Right lobe of liver (tissue), 6 donors: ENCODE measurements around the gene DCTN3. TPM values are rescaled to one million over a fixed set of nuclear protein-coding genes. Genes with fewer than 3 reads are reported as not detected.

Experiments used
- ATAC-seq, 4 donors: fragments of 200-7000 bp; cut with Tn5 transposase; one replicate each; pipeline ENCODE4 v1.9.1; 2020; ENCODE audit warnings: mild to moderate bottlenecking in 4 of 4, moderate library complexity in 4 of 4
- DNase-seq, 3 donors: peaks; one replicate each; pipeline ENCODE4 v3.0.0-alpha.2; 2020
- H3K27ac ChIP-seq, 3 donors: fragments of 200-600 bp; one replicate each; pipeline ENCODE4 v1.8.0; 2022
- H3K27me3 ChIP-seq, 2 donors: fragments of 200-600 bp; one replicate each; pipeline ENCODE4 v1.8.0; 2022
- H3K36me3 ChIP-seq, 4 donors: fragments of 200-600 bp; sonication (generic) in 1 of 4; one replicate each; pipeline versions ENCODE4 v1.5.1 to v1.8.0; 2017 to 2022; ENCODE audit warnings: control low read depth in 1 of 4
- H3K4me1 ChIP-seq, 4 donors: fragments of 200-600 bp; sonication (generic) in 1 of 4; one replicate each; pipeline versions ENCODE4 v1.5.1 to v1.8.0; 2017 to 2022; ENCODE audit warnings: control low read depth in 1 of 4
- H3K4me3 ChIP-seq, 3 donors: fragments of 200-600 bp; one replicate each; pipeline ENCODE4 v1.8.0; 2022
- H3K9me3 ChIP-seq, 4 donors: fragments of 200-600 bp; sonication (generic) in 1 of 4; one replicate each; pipeline versions ENCODE4 v1.5.1 to v1.8.0; 2017 to 2022; ENCODE audit warnings: control low read depth in 1 of 4
- POLR2A ChIP-seq: fragments of 450-650 bp; IDR thresholded peaks from one replicate; pipeline ENCODE4 v1.6.1; 2017; ENCODE audit warnings: antibody characterized with exemption, mild to moderate bottlenecking
- WGBS: methylation state at CpG from one replicate; pipeline ENCODE4 v1.1.6; 2018; ENCODE audit warnings: low coverage, low lambda C conversion rate; ENCODE audit not compliant: insufficient coverage; ENCODE audit errors: missing lambda C conversion rate; 5-methylcytosine and 5-hydroxymethylcytosine counted together
- intact Hi-C, 2 donors: fragments of 100-400 bp; cut with DNase I; formaldehyde crosslinking; loops; one replicate each; pipeline versions ENCODE4 v1.11.2 to v1.14.1; 2022
- total RNA-seq, 6 experiments: library from RNA; depleted of rRNA in 2 of 6; stranded (reverse); fragments of >200 nt in 2 of 6; fragmentation: NEBNext Ultra II Directional in 3 of 6; extraction: Animal tissue kit (Norgen Biotek cat#: 25700) in 3 of 6; gene quantifications; one replicate each; pipeline versions ENCODE4 v1.1.0 to v1.2.4, GENCODE V29; 2016 to 2023
- TF ChIP-seq, protein P1 (sequence below), 4 donors: fragments of 200-600 bp in 3 of 4; fragments of 450-650 bp in 1 of 4; IDR thresholded peaks; one replicate each; pipeline versions ENCODE4 v1.5.1 to v1.8.0; 2016 to 2022; ENCODE audit warnings: antibody characterized with exemption in 4 of 4, mild to moderate bottlenecking in 2 of 4
- donor health status: DM: no; HTN: yes; CAD: no.
- donor health status: DM: no; HTN: no; CAD: no.
- donor health status: DM: no; HTN: no; CAD: no.
- donor health status: DM: no; HTN: yes; CAD: no.
- donor health status: DM: no; HTN: yes; CAD: no.

DCTN3 gene
- total RNA-seq, 6 experiments from 2014 or later = 26.4 to 36.8 (median 32.7) TPM

DNA sequence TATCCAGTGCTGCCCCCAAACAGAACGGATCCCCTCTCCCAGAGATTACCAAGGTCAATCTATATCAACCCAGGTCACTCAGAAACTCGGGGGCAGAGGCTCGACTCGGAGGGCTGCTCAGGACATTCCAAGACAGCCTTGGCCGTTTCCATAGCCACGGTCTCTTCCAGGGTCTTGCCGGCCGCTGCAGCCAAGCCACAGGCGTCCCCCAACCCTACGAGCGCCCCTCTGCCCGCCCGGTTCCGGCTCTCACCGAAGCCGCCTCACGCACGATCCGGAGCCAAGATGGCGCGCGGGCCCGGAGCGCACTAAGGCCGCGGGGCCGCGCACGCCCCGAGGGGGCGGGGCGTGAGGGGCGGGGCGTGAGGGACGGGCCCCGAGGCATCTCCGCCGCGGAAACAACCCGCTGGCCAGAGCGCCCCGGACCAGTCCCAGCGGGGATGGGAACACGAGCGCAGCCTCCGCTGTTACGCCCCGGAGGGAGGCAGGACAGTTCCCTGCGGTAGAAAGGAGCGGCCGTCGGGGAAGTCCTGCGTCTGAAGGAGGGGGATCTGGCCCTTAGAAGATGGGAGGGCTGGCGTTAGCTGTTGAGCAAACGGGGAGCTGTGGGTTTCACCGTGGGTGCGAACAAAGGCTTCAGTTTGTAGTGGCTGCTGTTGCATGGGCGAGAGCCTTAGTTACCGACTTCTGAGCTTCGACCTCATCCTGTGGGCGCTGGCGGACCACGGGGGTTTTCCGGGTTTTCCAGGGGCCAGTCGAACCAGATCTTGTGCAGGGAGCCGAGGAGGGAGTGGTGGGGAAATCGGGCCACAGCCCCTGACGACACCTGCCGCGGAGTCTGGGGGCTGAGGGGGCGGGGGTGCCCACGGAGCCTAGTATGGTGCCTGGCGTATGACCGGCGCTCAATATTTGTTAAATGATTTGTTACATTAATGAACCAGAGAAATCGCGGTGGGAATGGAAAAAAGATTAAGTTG lies 8.2 kb downstream of the DCTN3 start, which contains the start of gene RPP25L:
TSS of gene RPP25L (minus strand) at position 287 of the 977 bp plus-strand sequence. CDS start 801 bp downstream, outside the sequence.
- Histone ChIP-seq H3K36me3 (peaks cover 0 to 13% (median under 1%) of the 10 kb centered on the region in 4 donors), H3K27ac (peak within 1 kb of the TSS; percentile 86 to 89 (median 86)), H3K4me1 (peaks cover 0 to 28% (median 10%) of the 10 kb centered on the region in 4 donors), H3K4me3 (peak within 1 kb of the TSS; percentile 62 to 85 (median 74)), H3K9me3 (no peaks in the 10 kb centered on the region), H3K27me3 (no peaks in the 10 kb centered on the region)
- WGBS = 2% methylated on average over 33 of the region's 77 CpGs
- peak; percentile 93 to 98 (median 96) for ATAC-seq
- intact Hi-C loops = no loop called here
- TF ChIP-seq, protein P1, sequence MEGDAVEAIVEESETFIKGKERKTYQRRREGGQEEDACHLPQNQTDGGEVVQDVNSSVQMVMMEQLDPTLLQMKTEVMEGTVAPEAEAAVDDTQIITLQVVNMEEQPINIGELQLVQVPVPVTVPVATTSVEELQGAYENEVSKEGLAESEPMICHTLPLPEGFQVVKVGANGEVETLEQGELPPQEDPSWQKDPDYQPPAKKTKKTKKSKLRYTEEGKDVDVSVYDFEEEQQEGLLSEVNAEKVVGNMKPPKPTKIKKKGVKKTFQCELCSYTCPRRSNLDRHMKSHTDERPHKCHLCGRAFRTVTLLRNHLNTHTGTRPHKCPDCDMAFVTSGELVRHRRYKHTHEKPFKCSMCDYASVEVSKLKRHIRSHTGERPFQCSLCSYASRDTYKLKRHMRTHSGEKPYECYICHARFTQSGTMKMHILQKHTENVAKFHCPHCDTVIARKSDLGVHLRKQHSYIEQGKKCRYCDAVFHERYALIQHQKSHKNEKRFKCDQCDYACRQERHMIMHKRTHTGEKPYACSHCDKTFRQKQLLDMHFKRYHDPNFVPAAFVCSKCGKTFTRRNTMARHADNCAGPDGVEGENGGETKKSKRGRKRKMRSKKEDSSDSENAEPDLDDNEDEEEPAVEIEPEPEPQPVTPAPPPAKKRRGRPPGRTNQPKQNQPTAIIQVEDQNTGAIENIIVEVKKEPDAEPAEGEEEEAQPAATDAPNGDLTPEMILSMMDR (IDR thresholded peaks at IDR 0.05) = no peak
- TF ChIP-seq POLR2A = peak; percentile 93
- DNase-seq = peak; percentile 91 to 93 (median 91)

GRCh38 chr9:34611251-34611810 lies 9.0 kb downstream of the DCTN3 start:
- peaks cover 0 to 33% (median 10%) of the 10 kb centered on the region in 4 donors for H3K4me1 ChIP-seq
- peak overlapping the region; percentile 62 to 85 (median 74) for H3K4me3 ChIP-seq
- intact Hi-C loops = no loop called here
- peaks cover 0 to 5% (median 0%) of the 10 kb centered on the region in 4 donors for H3K36me3 ChIP-seq
- peak overlapping the region; percentile 86 to 89 (median 86) for H3K27ac ChIP-seq
- TF ChIP-seq, protein P1 (IDR thresholded peaks at IDR 0.05) = no peak
- TF ChIP-seq POLR2A = no peak
- H3K27me3 ChIP-seq = no peaks in the 10 kb centered on the region
- H3K9me3 ChIP-seq = no peaks in the 10 kb centered on the region
- ATAC-seq (peak; percentile 6 to 19 (median 10)), DNase-seq (peak in 1 of 3 donors; percentile 61)
- 29% methylated on average over 7 of the region's 10 CpGs for WGBS

DNA sequence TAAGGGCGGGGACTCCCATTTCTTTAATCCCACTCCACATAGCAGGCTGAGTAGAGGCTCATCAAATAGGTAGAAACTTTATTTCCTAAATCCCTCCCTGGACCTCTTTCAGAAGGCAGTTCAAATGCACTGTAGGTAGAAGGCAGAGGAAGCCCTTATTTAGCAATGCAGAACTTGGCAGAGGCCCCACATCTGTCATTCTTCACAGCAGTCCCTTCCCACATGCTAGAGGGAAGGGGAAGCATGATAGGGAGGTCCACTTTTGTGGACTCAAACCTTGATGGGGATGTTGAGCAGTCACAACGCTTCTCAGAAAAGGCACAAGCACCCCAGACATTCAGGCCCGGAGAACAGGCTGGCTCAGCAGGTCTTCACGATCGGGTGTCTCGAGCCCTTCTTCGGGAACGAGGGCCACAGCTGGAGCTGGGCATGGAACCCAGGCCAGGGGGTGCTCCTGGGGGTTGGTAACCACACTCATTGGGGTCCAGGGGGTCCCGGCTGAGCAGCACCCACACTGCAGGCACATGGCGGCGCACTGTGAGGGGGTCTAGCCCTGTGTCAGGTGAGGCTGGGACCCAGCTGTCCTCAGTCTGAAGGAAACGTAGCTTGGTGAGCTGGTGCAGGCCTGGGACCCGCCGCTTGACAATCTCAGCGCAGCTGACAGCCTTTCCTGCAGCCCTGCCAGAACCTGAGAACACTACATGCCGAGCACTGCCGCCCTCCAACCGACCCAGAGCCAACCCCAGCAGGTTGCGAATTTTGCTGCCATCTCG lies 9.7 kb downstream of the DCTN3 start:
- no peaks in the 10 kb centered on the region for H3K27me3 ChIP-seq
- WGBS = 83% methylated on average over 2 of the region's 20 CpGs
- peak overlapping the region in 2 of 3 donors; percentile 74 to 85 for H3K4me3 ChIP-seq
- no peaks in the 10 kb centered on the region for H3K36me3 ChIP-seq
- TF ChIP-seq, protein P1 (IDR thresholded peaks at IDR 0.05) = no peak
- TF ChIP-seq POLR2A = no peak
- H3K4me1 ChIP-seq = peaks cover 0 to 33% (median 10%) of the 10 kb centered on the region in 4 donors
- ATAC-seq = no peak
- no peaks in the 10 kb centered on the region for H3K9me3 ChIP-seq
- H3K27ac ChIP-seq = no peak overlapping the region
- intact Hi-C loops = no loop called here
- peak in 1 of 3 donors; percentile 63 for DNase-seq

GRCh38 chr9:34607331-34607730 lies 13.0 kb downstream of the DCTN3 start:
- no peaks in the 10 kb centered on the region for H3K9me3 ChIP-seq
- 75% methylated on average over 2 of the region's 2 CpGs for WGBS
- no peak for DNase-seq
- no peaks in the 10 kb centered on the region for H3K36me3 ChIP-seq
- H3K4me3 ChIP-seq = no peak overlapping the region
- H3K4me1 ChIP-seq = peaks cover 0 to 25% (median 6%) of the 10 kb centered on the region in 4 donors
- no peak for ATAC-seq
- peak overlapping the region in 1 of 3 donors; percentile 32 for H3K27ac ChIP-seq
- no peaks in the 10 kb centered on the region for H3K27me3 ChIP-seq
- TF ChIP-seq, protein P1 (IDR thresholded peaks at IDR 0.05) = no peak
- no peak for TF ChIP-seq POLR2A
- intact Hi-C loops = no loop called here
